GM18507 (cell line): ENCODE data around the gene TSC2.
"Not testable (repeated sequence)": the region's sequence is repeated elsewhere in the genome, so short reads cannot be mapped to it uniquely, and the experiment has no call there.

Source experiments
- DNase-seq: peaks from one replicate; pipeline ENCODE4 v3.0.0; 2011; ENCODE audit warnings: low read depth; ENCODE audit not compliant: insufficient read length; ENCODE audit errors: extremely low spot score
- FAIRE-seq: peaks from 2 replicates; lab custom pipeline; 2011; peaks lifted over from hg19 to GRCh38; lab: Jason Lieb, UNC

The TSC2 gene

GRCh38 chr16:2028620-2029220 is 19.1 kb upstream of the TSC2 start:
- DNase-seq, result no peak
- FAIRE-seq, result no peak

GRCh38 chr16:2029350-2029749 is 18.4 kb upstream of the TSC2 start:
- FAIRE-seq (no peak), DNase-seq (no peak)

GRCh38 chr16:2030036-2030435 is 17.7 kb upstream of the TSC2 start:
- FAIRE-seq (no peak), DNase-seq (no peak)

GRCh38 chr16:2031081-2031577 is 16.7 kb upstream of the TSC2 start:
- DNase-seq (no peak), FAIRE-seq (no peak)

GRCh38 chr16:2032285-2033056 is 15.3 kb upstream of the TSC2 start:
- FAIRE-seq (no peak), DNase-seq (no peak)

GRCh38 chr16:2033057-2033908 is 14.5 kb upstream of the TSC2 start:
- no peak for FAIRE-seq
- no peak for DNase-seq

- not testable (repeated sequence) for FAIRE-seq, DNase-seq
Measured at GRCh38 chr16:2033909-2034695, 13.7 kb upstream of the TSC2 start.

- FAIRE-seq (no peak), DNase-seq (no peak)
Measured at GRCh38 chr16:2034696-2035430, 12.9 kb upstream of the TSC2 start.

GRCh38 chr16:2035431-2036199 is 12.2 kb upstream of the TSC2 start:
- no peak for FAIRE-seq
- no peak for DNase-seq

GRCh38 chr16:2036200-2036966 is 11.4 kb upstream of the TSC2 start:
- no peak for DNase-seq
- no peak for FAIRE-seq

GRCh38 chr16:2037115-2037514 is 10.7 kb upstream of the TSC2 start:
- no peak for DNase-seq
- FAIRE-seq, result no peak

- FAIRE-seq, result no peak
- no peak for DNase-seq
Measured at GRCh38 chr16:2037647-2038381, 10.0 kb upstream of the TSC2 start.

- no peak for DNase-seq
- no peak for FAIRE-seq
Measured at GRCh38 chr16:2038382-2039231, 9.2 kb upstream of the TSC2 start.

GRCh38 chr16:2039274-2040031 is 8.3 kb upstream of the TSC2 start:
- FAIRE-seq (no peak), DNase-seq (no peak)

- no peak for FAIRE-seq
- DNase-seq, result no peak
Measured at GRCh38 chr16:2040041-2040786, 7.6 kb upstream of the TSC2 start.
